ENCODE data around the gene P2RY8.
"Not testable (repeated sequence)": the region's sequence is repeated elsewhere in the genome, so short reads cannot be mapped to it uniquely, and the experiment has no call there.

P2RY8 gene, protein sequence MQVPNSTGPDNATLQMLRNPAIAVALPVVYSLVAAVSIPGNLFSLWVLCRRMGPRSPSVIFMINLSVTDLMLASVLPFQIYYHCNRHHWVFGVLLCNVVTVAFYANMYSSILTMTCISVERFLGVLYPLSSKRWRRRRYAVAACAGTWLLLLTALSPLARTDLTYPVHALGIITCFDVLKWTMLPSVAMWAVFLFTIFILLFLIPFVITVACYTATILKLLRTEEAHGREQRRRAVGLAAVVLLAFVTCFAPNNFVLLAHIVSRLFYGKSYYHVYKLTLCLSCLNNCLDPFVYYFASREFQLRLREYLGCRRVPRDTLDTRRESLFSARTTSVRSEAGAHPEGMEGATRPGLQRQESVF

DNA sequence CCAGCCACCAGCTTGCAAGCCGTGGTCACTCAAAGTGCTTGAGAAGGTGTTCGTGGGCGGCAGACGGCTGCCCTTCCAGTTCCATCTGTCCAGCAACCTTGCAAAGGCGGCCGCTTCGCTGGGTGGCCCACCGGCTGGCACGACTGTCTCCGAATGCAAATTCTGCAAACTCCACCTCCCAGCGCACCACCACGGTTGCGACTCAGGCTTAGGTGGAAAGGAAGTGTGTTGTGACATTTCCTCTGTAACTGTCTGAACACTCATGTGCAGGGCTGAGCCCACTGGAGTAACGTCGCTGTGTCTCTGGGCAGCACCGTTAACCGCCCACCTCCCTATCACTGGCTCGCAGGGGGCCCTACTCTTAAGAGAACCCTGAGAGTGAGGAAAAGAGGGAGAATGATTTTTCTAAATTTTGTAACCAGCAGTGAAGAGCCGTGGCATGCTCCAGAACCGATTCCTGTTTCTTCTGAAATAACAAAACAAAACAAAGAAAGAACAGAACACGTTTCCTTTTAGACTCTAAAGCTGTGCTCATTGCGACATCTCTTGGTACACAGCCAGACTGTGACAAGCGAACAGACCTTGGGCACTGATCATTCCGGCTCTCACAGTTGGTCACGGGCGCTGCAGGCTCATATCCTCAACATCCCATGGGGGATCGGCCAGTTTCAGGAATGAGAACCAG is at the start of gene P2RY8:
P2RY8 (minus strand) TSS at position 155 of the 685 bp plus-strand sequence. CDS start 70,627 bp downstream, outside the sequence.
- no peak for DNase-seq (ENCODE audit: low read depth)

DNA sequence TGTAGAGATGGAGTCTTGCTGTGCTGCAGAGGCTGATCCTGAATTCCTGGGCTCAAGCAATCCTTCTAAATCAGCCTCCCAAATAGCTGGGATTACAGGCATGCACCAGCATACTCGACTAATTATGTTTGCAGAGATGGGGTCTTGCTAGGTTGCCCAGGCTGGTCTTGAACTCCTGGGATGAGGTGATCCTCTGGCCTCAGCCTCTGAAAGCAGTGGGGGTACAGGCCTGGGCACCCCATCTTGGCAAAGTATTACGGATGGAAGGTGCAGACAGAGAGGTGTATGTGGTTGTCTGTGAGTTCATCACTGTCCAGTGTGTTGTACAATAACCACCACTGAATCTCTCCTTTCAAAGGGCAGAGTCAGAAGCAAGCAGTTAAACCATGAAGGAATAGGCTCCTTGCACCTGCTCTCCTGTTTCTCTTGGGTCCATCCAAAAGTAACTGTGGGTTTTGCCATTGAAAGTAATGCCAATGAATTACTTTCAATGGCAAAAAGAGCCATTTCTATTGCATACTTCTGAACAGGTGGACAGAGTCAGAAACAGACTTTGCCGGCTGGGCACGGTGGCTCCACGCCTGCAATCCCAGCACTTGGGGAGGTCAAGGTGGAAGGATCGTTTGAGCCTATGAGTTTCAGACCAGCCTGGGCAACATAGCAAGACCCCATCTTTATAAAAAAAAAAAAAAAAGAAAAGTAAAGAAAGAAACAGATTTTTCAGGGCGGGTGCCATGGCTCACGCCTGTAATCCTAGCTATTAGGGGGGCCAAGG is 47.4 kb upstream of the P2RY8 start:
- DNase-seq (ENCODE audit: low read depth), result no peak

DNA sequence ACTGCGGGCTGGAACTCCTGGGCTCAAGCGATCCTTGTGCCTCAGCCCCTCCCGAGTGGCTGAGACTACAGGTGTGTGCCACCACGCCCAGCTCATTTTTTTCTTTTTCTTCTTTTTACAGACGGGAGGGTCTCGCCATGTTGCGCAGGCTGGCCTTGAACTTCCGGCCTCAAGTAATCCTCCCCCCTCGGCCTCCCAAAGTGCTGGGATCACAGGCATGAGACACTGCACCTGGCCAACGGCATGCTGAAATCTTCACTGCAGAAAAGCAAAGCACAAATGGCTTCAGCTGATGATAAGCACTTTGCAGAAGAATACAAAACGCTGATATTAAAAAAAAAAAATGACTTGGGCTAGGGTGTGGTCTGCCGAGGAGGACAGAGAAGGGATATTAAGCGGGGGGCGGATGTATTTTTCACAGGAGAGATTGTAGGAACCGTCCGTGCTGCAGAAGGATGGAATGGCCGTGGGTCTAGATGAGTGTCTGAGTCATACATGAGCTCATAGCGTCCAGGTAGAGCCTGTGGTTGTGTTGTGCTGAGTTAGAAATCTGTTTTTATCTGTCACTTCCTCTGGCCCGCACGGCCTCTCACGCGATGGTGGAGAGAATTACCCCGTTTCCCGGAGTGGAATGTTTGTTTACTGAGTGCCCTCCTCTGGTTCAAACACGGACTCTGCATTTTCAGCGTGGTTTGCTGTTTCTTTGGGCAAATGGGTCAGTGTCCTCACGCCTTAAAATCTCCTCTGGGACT is 45.9 kb upstream of the P2RY8 start:
- DNase-seq (ENCODE audit: low read depth), result no peak

DNA sequence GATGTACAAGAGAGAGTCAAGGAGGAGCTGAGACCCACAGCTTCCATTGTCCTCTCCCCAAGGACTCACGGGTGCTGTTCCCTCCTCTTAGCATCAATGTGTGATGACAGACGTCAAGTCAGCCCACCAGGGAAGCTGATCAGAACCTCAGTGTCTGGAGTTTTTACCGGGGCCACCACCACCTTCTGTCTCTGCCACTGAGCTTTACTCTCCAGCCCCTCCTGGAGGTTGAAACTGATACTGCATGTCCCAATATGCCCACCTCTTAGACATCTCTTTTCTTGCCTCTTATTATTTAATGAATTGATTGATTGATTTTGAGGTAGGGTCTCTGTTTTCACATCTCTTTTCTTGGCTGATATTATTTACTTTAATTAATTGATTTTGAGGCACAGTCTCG is 44.1 kb upstream of the P2RY8 start:
- DNase-seq (ENCODE audit: low read depth), result peak; percentile 43

DNA sequence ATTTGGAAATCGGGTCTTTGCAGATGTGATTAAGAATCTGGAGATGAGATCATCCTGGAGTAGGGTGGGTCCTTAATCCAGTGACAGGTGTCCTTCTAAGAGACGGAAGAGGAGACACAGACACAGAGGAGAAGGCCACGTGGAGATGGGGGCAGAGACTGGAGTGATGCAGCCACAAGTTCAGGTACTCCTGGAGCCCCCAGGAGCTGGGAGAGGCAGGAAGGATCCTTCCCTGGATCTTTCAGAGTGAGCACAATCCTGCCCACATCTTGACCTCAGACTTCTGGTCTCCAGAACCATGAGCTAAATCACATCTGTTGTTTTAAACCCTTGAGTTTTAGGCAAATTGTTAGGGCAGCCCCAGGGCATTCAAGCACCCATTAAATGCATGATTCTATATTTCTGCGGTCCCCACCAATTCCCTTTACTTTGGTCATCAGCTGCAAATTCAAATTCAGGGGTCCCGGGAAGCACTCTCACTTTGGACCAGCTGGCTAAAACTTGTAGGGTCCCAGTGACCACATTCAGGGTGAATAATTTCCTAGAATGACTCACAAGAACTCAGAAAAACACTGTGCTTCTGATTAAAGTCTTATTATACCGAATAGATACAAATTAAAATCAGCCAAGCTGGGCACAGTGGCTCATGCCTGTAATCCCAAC is 41.7 kb upstream of the P2RY8 start:
- DNase-seq (ENCODE audit: low read depth), result no peak

DNA sequence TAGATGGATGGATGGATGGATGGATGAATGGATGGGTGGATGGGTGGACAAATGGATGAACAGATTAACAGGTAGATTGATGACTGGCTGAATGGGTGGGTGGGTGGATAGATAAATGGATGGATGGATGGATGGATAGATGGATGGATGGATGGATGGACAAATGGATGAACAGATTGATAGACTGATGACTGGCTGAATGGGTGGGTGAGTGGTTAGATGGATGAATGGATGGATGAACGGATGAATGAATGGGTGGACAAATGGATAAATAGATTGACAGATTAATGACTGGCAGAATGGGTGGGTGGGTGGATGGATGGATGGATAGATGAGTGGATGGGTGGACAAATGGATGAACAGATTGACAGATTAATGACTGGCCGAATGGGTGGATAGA is 40.9 kb upstream of the P2RY8 start:
- no peak for DNase-seq (ENCODE audit: low read depth)

DNA sequence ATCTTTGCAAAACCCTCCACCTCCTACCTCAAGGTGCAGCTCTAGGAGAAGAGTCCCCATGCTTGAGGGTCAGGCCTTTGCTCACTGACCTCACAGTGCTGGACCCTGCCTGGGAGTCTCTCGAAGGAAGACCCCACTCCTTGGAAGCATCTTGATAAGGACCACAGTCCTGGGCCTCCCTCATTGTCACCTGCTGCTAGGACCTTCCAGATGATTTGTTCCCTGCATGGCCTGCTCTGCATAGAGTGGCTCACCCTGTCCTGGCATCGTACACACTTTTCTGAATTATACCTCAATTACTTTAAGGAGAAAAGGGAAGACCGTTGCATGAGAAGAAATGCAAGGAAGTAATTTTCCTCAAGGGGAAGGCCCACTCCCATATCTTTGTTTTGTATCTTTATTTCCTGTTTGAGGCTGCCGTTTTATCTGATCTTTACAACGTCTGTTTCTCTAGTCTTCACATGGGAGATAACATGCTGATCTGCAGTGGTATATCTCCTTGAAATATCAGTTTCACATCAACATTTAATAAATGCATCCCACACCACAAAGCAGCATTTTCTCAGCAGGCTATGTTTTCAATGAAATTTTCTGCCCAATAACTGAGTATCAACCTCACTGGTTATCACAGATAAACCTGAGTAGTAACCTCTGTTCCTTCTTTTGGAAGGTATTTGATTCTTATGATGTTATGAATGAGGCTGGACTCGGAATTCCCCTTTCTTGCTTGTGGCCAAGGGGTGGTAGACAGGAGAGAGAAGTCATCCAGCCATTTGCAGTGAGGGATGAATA is 39.4 kb upstream of the P2RY8 start:
- no peak for DNase-seq (ENCODE audit: low read depth)

DNA sequence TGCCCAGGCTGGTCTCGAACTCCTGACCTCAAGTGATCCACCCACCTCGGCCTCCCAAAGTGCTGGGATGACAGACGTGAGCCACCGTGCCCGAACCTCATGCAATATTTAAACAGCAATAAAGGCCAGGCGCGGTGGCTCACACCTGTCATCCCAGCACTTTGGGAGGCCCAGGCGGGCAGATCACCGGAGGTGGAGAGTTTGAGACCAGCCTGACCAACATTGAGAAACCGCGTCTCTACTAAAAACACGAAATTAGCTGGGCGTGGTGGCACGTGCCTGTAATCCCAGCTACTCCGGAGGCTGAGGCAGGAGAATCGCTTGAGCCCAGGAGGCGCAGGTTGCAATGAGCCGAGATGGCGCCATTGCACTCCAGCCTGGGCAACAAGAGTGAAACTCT is 37.2 kb upstream of the P2RY8 start:
- not testable (repeated sequence) for DNase-seq (ENCODE audit: low read depth)

DNA sequence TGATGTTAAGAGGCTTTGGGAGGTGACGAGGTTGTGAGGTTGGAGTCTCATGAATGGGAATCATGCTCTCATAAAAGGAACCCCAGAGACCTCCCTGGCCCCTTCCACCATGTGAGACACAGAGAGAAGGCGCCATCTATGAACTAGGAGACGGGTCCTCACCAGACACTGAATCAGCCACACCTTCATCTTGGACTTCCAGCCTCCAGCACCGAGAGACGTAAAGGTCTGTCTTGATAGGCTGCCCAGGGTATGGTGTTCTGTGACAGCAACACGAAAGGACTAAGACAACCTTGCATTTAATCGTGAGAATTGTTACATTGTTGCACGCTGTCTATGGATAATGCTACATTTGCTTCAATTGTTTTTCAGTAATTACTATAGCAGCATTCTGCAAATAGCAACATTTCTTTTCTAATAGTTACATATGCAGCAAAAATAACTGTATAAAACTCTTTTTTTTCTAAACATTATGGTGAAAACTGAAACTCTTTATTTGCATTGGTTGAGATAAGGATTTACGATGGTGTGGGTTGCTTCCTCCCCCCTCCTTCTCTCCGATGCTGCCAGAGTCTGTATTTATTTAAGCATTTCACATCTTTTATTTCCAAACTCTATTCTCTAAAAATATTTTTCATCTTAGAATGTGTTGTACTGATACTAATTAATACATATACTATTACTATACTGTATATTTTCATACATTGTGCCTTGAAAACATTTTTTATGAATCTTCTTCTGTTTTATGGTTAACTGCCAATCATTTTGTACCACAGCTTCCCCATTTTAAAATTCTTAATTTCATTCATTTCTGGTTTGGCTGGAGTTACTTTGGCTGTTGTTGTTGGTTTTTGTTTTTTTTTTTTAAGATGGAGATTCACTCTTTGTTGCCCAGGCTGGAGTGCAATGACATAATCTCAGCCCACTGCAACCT is 28.0 kb upstream of the P2RY8 start:
- DNase-seq (ENCODE audit: low read depth), result no peak

DNA sequence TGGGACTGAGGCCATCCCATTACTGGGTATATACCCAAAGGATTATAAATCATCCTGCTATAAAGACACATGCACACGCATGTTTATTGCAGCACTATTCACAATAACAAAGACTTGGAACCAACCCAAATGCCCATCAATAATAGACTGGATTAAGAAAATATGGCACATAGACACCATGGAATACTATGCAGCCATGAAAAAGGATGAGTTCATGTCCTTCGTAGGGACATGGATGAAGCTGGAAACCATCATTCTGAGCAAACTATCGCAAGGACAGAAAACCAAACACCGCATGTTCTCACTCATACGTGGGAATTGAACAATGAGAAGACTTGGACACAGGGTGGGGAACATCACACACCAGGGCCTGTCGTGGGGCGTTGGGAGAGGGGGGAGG is 27.1 kb upstream of the P2RY8 start:
- DNase-seq (ENCODE audit: low read depth), result not testable (repeated sequence)

DNA sequence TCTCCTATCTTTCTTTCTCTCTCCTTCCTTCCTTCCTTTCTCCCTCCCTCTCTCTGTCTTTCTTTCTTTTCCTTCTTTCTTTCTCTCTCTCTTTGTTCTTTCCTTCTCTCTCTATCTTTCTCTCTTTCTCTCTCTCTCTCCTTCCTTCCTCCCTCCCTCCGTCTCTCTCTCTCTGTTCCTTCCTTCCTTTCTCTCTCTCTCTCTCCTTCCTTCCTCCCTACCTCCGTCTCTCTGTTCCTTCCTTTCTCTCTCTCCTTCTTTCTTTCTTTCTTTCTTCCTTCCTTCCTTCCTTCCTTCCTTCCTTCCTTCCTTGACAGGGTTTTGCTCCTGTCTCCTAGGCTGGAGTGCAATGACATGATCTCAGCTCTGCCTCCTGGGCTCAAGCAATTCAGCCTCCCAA is 24.2 kb upstream of the P2RY8 start:
- no peak for DNase-seq (ENCODE audit: low read depth)

DNA sequence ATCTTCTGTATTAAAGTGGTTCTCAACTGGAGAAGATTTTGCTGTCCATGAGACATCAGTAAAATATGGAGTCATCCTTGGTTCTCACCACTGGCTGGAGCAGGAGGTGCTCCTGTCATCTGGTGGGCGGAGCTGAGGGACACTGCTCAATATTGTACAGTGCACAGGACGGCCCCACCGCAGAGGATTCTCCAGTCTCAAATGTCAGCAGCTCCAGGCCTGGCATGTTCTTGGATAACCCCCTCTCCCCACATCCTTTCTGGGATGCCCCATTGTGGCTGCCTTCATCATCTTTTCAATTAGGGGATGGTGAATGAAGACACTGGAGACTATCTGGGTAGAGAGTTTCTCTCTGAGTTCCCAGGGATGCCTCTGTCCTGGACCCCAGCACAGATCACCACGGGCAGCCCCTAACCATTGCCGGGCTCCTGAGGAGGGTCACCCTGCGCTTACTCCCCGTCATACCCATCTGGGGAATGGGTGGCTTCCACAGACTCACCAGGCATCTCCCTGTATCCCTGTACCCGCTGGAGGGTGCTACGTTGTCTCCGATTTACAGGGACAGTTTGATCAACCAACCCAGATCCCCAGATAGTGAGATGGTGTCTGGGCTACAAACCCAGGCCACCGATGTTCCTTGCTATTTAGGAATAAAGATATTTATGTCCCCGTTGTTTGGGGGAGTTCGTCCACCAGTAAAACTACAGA is 21.9 kb upstream of the P2RY8 start:
- no peak for DNase-seq (ENCODE audit: low read depth)

DNA sequence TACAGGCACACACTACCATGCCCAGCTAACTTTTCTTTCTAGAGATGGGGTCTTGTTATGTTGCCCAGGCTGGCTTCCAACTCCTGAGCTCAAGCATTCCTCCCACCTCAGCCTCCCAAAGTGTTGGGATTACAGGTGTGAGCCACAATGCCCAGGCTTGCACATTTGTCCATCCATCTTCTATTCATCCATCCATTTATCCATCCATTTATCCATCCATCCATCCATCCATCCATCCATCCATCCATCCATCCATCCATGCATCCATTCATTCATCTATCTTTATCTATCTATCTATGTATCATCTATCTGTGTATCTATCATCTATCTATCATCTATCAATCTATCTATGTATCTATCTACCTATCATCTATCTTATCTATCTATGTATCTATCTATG is 20.5 kb upstream of the P2RY8 start:
- DNase-seq (ENCODE audit: low read depth), result not testable (repeated sequence)

DNA sequence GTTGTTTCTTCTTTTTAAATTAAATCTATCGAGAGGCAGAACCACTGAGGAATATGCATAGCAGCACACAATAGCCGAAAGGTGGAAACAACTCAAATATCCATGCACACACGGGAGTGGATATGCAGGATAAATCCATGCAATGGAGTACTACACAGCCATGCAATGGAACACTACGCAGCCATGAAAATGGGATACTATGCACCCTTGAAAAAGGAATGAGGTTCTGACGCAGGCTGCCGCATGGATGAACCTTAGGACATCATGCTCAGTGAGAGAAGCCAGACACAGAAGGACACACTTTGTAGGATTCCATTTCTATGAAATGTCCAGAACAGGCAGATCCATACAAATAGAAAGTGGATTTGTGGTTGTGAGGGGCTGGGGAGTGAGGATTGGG is 18.4 kb upstream of the P2RY8 start:
- no peak for DNase-seq (ENCODE audit: low read depth)

DNA sequence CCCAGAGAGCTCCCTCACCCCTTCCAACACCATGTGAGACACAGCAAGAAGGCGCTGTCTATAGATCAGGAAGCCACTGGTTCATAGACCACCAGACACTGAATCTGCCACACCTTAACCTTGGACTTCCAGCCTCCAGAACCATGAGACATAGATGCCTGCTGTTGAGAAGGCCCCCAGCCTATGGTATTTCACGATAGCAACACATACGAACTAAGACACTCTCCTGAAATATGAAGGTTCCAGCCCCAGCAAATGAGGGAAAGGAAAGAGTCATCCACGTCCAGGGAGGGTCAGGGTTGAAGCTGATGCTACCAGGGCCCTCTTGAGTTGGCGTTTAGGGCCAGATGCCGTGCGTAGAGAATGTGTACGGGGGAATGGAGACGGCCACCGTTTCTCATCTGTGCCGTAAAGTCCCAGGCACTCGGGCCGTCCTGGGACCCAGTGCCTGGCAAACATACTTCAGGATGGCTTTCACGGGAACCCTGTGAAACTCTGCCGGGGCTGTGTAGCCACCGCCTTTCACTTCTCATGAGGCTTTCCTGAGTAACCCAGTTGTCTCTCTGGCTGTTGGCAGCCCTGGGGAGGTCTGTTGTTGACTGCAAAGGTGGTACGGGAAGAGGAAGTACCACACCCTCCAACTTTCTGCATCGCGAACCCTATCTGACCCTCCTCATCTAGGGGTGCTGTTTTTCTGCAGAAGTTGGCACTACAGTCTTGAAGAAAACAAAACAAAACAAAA is 17.7 kb upstream of the P2RY8 start:
- no peak for DNase-seq (ENCODE audit: low read depth)

DNA sequence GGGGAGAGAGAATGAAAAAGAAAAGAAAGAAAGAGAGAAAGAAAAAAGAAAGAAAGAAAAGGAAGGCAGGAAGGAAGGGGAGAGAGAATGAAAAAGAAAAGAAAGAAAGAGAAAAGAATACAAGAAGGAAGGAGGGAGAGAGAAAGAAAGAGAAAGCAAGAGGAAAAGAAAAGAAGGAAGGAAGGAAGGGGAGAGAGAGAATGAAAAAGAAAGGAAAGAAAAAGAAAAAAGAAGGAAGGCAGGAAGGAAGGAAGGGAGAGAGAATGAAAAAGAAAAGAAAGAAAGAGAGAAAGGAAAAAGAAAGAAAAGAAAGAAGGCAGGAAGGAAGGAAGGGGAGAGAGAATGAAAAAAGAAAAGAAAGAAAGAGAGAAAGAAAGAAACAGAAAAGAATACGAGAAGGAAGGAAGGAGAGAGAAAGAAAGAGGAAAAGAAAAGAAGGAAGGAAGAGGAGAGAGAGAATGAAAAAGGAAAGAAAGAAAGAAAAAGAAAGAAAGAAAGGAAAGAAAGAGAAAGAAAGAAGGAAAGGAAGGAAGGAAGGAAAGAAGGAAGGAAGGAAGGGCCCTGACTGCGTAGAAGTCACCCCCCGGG is 15.1 kb upstream of the P2RY8 start:
- DNase-seq (ENCODE audit: low read depth), result no peak

DNA sequence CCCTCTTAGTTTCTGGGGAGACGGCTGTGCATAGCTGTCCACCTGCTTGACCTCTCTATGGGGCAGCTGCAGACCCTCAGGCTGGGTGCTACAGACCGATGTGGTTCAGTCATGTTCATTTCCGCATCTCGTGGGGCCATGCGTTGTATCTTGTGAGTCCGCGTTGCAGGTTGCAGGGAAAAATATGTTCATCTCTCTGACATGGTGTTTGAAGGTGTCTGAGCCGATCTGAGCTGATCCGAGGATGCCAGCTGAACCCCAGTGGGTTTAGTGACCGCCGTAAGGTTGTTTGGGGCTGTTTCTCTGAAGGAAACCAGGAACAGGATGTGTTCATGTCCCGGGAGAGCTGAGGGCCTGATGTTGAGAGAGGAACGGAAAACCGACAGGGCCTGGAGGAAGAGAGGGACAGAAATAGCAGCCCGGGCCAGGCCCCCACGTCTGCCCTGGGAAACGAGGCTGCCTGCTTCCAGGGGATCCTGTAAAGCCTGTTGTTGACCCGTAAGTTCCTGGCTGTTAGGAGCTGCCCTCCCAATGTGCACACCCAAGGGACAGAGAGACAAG is 9.8 kb upstream of the P2RY8 start:
- no peak for DNase-seq (ENCODE audit: low read depth)

Measured in CMK (cell line).